NCI-H460 (cell line): ENCODE data around the gene EDARADD. TPM values are rescaled to one million over a fixed set of nuclear protein-coding genes. Genes with fewer than 3 reads are reported as not detected.

ENCODE experiments used
- DNase-seq: peaks from one replicate; pipeline ENCODE4 v3.0.0-alpha.2; 2016; ENCODE audit warnings: low read depth; ENCODE audit errors: extremely low read depth
- total RNA-seq: library from RNA; depleted of rRNA; stranded (reverse); fragments of >200 nt; shearing (Covaris generic); gene quantifications from 2 replicates; pipeline ENCODE4 v1.2.3, GENCODE V29; 2014

EDARADD gene
- total RNA-seq, 1 experiment from 2014 or later = 0.52 TPM

GRCh38 chr1:236391008-236391407 is 3.1 kb upstream of the EDARADD start:
- no peak for DNase-seq

- no peak for DNase-seq
Observed at GRCh38 chr1:236392182-236392581, 1.9 kb upstream of the EDARADD start.

GRCh38 chr1:236394879-236395229 is 768 bp downstream of the EDARADD start:
- no peak for DNase-seq

- DNase-seq = no peak
Observed at GRCh38 chr1:236395230-236395946, 1.3 kb downstream of the EDARADD start.

- no peak for DNase-seq
Observed at GRCh38 chr1:236395947-236396664, 2.0 kb downstream of the EDARADD start.

GRCh38 chr1:236396665-236397043 is 2.6 kb downstream of the EDARADD start:
- no peak for DNase-seq

GRCh38 chr1:236397173-236397759 is 3.2 kb downstream of the EDARADD start:
- DNase-seq = no peak

- DNase-seq = no peak
Observed at GRCh38 chr1:236398538-236398937, 4.5 kb downstream of the EDARADD start.

GRCh38 chr1:236400061-236400603 is 6.0 kb downstream of the EDARADD start:
- no peak for DNase-seq

- DNase-seq = no peak
Observed at GRCh38 chr1:236401698-236402097, 7.6 kb downstream of the EDARADD start.

- DNase-seq = no peak
Observed at GRCh38 chr1:236403905-236404696, 10.0 kb downstream of the EDARADD start.

GRCh38 chr1:236407059-236407458 is 13.0 kb downstream of the EDARADD start:
- DNase-seq = no peak

GRCh38 chr1:236413688-236414087 is 19.6 kb downstream of the EDARADD start:
- no peak for DNase-seq

- no peak for DNase-seq
Observed at GRCh38 chr1:236416165-236416564, 22.1 kb downstream of the EDARADD start.

- no peak for DNase-seq
Observed at GRCh38 chr1:236417336-236417735, 23.2 kb downstream of the EDARADD start.

- no peak for DNase-seq
Observed at GRCh38 chr1:236419502-236419901, 25.4 kb downstream of the EDARADD start.

- DNase-seq = peak; percentile 18
Observed at GRCh38 chr1:236421022-236421421, 26.9 kb downstream of the EDARADD start.

- no peak for DNase-seq
Observed at GRCh38 chr1:236421850-236422516, 27.9 kb downstream of the EDARADD start.

GRCh38 chr1:236422517-236422876 is 28.4 kb downstream of the EDARADD start:
- DNase-seq = no peak

- no peak for DNase-seq
Observed at GRCh38 chr1:236425031-236425663, 31.1 kb downstream of the EDARADD start.
